HS-27A (cell line): ENCODE measurements around the gene OPRD1.
"Not testable (repeated sequence)": the region's sequence is repeated elsewhere in the genome, so short reads cannot be mapped to it uniquely, and the experiment has no call there.

Experiments
- DNase-seq: peaks from one replicate; pipeline ENCODE4 v3.0.0-alpha.2; 2012; ENCODE audit warnings: low read depth, missing footprints

The OPRD1 gene

GRCh38 chr1:28801461-28801860, 10.5 kb upstream of the OPRD1 start:
- no peak for DNase-seq

GRCh38 chr1:28803051-28803450, 8.9 kb upstream of the OPRD1 start:
- DNase-seq, result no peak

- DNase-seq, result no peak
These were observed 8.3 kb upstream of the OPRD1 start for GRCh38 chr1:28803662-28804061.

GRCh38 chr1:28804071-28804470, 7.9 kb upstream of the OPRD1 start:
- DNase-seq, result no peak

GRCh38 chr1:28807046-28807445, 4.9 kb upstream of the OPRD1 start:
- DNase-seq, result no peak

GRCh38 chr1:28807986-28808385, 4.0 kb upstream of the OPRD1 start:
- no peak for DNase-seq

GRCh38 chr1:28811369-28811765, 603 bp upstream of the OPRD1 start:
- no peak for DNase-seq

- no peak for DNase-seq
These were observed 899 bp downstream of the OPRD1 start for GRCh38 chr1:28812669-28813468.

- DNase-seq, result no peak
These were observed 2.0 kb downstream of the OPRD1 start for GRCh38 chr1:28813931-28814465.

- DNase-seq, result no peak
These were observed 3.7 kb downstream of the OPRD1 start for GRCh38 chr1:28815533-28816185.

GRCh38 chr1:28817133-28817532, 5.2 kb downstream of the OPRD1 start:
- no peak for DNase-seq

GRCh38 chr1:28819020-28819419, 7.0 kb downstream of the OPRD1 start:
- DNase-seq, result no peak

- DNase-seq, result no peak
These were observed 10.8 kb downstream of the OPRD1 start for GRCh38 chr1:28822799-28823198.

- not testable (repeated sequence) for DNase-seq
These were observed 12.1 kb downstream of the OPRD1 start for GRCh38 chr1:28824061-28824460.

GRCh38 chr1:28828227-28828858, 16.4 kb downstream of the OPRD1 start:
- DNase-seq, result not testable (repeated sequence)

GRCh38 chr1:28830814-28831213, 18.8 kb downstream of the OPRD1 start:
- no peak for DNase-seq

- DNase-seq, result no peak
These were observed 21.0 kb downstream of the OPRD1 start for GRCh38 chr1:28832966-28833365.

GRCh38 chr1:28833381-28833780, 21.4 kb downstream of the OPRD1 start:
- DNase-seq, result no peak

- no peak for DNase-seq
These were observed 23.3 kb downstream of the OPRD1 start for GRCh38 chr1:28835237-28835650.

GRCh38 chr1:28836421-28836956, 24.5 kb downstream of the OPRD1 start:
- DNase-seq, result no peak

- DNase-seq, result no peak
These were observed 29.1 kb downstream of the OPRD1 start for GRCh38 chr1:28840928-28841544.
